Left ventricle myocardium inferior (tissue), 1 donor: ENCODE measurements around the gene FBXO48. TPM values are rescaled to one million over a fixed set of nuclear protein-coding genes. Genes with fewer than 3 reads are reported as not detected.

Experiments used
- DNase-seq: peaks from one replicate; pipeline ENCODE4 v3.0.0-alpha.2; 2020
- H3K27ac ChIP-seq: fragments of 200-600 bp; replicated peaks from 2 replicates; pipeline ENCODE4 v1.8.0; 2021
- H3K27me3 ChIP-seq: fragments of 200-600 bp; 2 replicates; pipeline ENCODE4 v1.8.0; 2021; ENCODE audit warnings: low read depth
- H3K36me3 ChIP-seq: fragments of 200-600 bp; 2 replicates; pipeline ENCODE4 v1.8.0; 2021
- H3K4me1 ChIP-seq: fragments of 200-600 bp; 2 replicates; pipeline ENCODE4 v1.8.0; 2021
- H3K4me3 ChIP-seq: fragments of 200-600 bp; 2 replicates; pipeline ENCODE4 v1.8.0; 2021; ENCODE audit warnings: mild to moderate bottlenecking, moderate library complexity
- H3K9me3 ChIP-seq: fragments of 200-600 bp; replicated peaks from 2 replicates; pipeline ENCODE4 v1.8.0; 2021
- CTCF ChIP-seq: fragments of 200-600 bp; IDR thresholded peaks from 2 replicates; pipeline ENCODE4 v1.8.0; 2021; ENCODE audit warnings: antibody characterized with exemption, mild to moderate bottlenecking, borderline replicate concordance
- intact Hi-C: fragments of 100-400 bp; cut with micrococcal nuclease; formaldehyde crosslinking; loops from one replicate; pipeline ENCODE4 v1.11.0; 2022
- total RNA-seq: library from RNA; stranded (reverse); fragmentation: NEBNext Ultra II Directional; extraction: Animal tissue kit (Norgen Biotek cat#: 25700); gene quantifications from one replicate; pipeline ENCODE4 v1.2.1, GENCODE V29; 2021
- donor health status: DM: no; HTN: yes; CAD: no; lungs with severe emphysema.

Gene FBXO48
- total RNA-seq, 1 donor from 2014 or later: 1.0 TPM

DNA sequence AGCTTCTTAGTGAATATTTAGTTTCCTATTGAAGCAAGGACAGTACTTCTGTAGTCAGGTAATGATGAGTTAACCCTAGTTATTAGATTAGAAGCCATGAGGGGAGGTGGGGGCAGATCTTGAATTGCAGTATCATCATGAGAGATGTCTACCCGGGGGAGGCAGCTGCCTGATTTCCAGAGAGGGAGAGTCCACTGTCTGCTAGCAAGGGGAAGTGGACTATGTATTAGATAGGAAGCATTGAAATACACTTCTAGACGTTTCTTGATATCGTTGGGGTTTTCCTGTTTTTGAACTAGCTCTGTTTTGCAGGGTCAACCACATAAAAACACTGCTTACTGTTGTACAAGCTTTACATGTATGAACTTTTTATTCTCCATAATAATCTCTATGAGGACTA is 39.1 kb upstream of the FBXO48 start:
- intact Hi-C loops: no loop called here

GRCh38 chr2:68505603-68506159 is 38.6 kb upstream of the FBXO48 start:
- TF ChIP-seq CTCF: no peak
- H3K4me3 ChIP-seq: no peak overlapping the region
- H3K36me3 ChIP-seq: peaks cover 21% of the 10 kb centered on the region
- peaks cover 7% of the 10 kb centered on the region for H3K9me3 ChIP-seq
- no peaks in the 10 kb centered on the region for H3K27me3 ChIP-seq
- H3K4me1 ChIP-seq: no peaks in the 10 kb centered on the region
- H3K27ac ChIP-seq: no peak overlapping the region
- intact Hi-C loops: no loop called here
- DNase-seq: no peak

More for the DNA sequence above, 39.1 kb upstream of the FBXO48 start:
- Histone ChIP-seq H3K27me3 (no peaks in the 10 kb centered on the region), H3K9me3 (peaks cover 7% of the 10 kb centered on the region), H3K4me3 (no peak overlapping the region), H3K36me3 (peaks cover 21% of the 10 kb centered on the region), H3K4me1 (no peaks in the 10 kb centered on the region), H3K27ac (no peak overlapping the region)
- no peak for DNase-seq
- TF ChIP-seq CTCF: no peak

DNA sequence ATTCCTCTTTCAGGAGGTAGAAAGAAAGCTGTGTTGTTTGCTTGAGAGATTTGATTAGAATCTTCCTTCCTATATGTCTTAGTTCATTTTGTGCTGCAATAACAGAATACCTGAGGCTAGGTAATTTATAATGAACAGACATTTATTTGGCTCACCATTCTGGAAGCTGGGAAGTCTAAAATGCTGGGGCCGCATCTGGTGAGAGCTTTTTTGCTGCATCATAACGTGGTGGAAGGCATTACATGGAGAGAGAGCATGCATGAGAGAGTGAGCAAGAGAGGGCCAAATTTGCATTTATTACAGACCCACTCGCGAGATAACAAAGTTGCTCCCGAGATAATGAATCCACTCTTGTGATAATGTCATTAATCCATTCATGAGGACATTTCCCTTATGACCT is 34.7 kb upstream of the FBXO48 start:
- no peak overlapping the region for H3K4me3 ChIP-seq
- H3K27ac ChIP-seq: no peak overlapping the region
- peaks cover 8% of the 10 kb centered on the region for H3K36me3 ChIP-seq
- no peaks in the 10 kb centered on the region for H3K4me1 ChIP-seq
- intact Hi-C loops: no loop called here
- DNase-seq: no peak
- TF ChIP-seq CTCF: no peak
- peaks cover 4% of the 10 kb centered on the region for H3K9me3 ChIP-seq
- H3K27me3 ChIP-seq: no peaks in the 10 kb centered on the region

DNA sequence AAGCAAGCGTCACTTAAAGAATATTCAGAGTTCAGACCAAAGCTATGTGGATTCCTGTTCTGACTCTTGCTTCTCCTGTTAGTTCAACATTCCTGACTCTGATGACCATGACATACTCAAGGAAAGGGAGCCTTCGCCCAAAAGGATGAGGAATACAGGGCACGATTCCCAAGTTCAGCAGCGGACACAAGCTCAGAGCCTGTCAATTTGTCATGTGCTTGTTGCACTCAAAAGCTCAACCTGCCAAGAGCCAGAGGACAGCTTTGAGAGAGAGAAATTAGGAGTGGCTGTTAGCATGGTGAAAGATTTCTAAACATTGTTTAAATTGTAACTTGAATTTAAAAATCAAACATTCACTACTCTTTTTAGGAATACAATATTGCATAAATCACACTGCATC is 33.6 kb upstream of the FBXO48 start:
- Histone ChIP-seq H3K27ac (no peak overlapping the region), H3K4me3 (no peak overlapping the region), H3K36me3 (peaks cover 7% of the 10 kb centered on the region), H3K9me3 (peaks cover 15% of the 10 kb centered on the region), H3K4me1 (no peaks in the 10 kb centered on the region), H3K27me3 (no peaks in the 10 kb centered on the region)
- intact Hi-C loops: no loop called here
- no peak for DNase-seq
- no peak for TF ChIP-seq CTCF

- Histone ChIP-seq H3K27me3 (no peaks in the 10 kb centered on the region), H3K27ac (no peak overlapping the region), H3K4me3 (no peak overlapping the region), H3K9me3 (peaks cover 18% of the 10 kb centered on the region), H3K4me1 (no peaks in the 10 kb centered on the region), H3K36me3 (peaks cover 9% of the 10 kb centered on the region)
- DNase-seq: no peak
- no peak for TF ChIP-seq CTCF
- intact Hi-C loops: loop anchor here (10.0 kb wide), 1 partner anchor 416 kb away; no protein-coding TSS in a partner anchor
Observed at GRCh38 chr2:68499133-68499532, 32.0 kb upstream of the FBXO48 start.
